ENCODE data around the gene HEY2. TPM values are rescaled to one million over a fixed set of nuclear protein-coding genes. Genes with fewer than 3 reads are reported as not detected.
"Not testable (repeated sequence)": the region's sequence is repeated elsewhere in the genome, so short reads cannot be mapped to it uniquely, and the experiment has no call there.

HEY2 gene
- total and polyA plus RNA-seq, 11 donors: 19.9 to 50.9 (median 36.0) TPM

DNA sequence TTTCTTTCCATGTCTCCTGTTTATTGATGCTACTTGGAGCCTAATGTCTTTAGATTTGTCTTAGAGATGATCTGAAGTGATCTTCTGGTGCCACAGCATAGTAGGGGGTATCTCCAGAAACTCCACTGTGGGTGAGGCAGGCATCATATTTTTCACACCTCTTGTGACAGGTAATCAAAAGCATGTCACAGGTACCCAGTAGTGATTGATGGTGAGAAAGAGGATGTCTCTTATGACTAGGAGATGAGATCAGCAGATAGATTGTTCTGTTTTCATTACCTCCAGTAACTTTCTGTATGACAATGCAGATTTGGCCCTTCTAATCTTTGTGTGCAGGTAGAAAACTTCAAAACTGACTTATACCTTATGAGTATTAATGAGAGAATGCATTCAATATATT lies 54.8 kb downstream of the HEY2 start:
- no peak for TF ChIP-seq POLR2A (IDR thresholded peaks at IDR 0.05)
- TF ChIP-seq, protein P1, sequence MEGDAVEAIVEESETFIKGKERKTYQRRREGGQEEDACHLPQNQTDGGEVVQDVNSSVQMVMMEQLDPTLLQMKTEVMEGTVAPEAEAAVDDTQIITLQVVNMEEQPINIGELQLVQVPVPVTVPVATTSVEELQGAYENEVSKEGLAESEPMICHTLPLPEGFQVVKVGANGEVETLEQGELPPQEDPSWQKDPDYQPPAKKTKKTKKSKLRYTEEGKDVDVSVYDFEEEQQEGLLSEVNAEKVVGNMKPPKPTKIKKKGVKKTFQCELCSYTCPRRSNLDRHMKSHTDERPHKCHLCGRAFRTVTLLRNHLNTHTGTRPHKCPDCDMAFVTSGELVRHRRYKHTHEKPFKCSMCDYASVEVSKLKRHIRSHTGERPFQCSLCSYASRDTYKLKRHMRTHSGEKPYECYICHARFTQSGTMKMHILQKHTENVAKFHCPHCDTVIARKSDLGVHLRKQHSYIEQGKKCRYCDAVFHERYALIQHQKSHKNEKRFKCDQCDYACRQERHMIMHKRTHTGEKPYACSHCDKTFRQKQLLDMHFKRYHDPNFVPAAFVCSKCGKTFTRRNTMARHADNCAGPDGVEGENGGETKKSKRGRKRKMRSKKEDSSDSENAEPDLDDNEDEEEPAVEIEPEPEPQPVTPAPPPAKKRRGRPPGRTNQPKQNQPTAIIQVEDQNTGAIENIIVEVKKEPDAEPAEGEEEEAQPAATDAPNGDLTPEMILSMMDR (IDR thresholded peaks at IDR 0.05): no peak
- H3K36me3 ChIP-seq: peaks cover 0 to 15% (median 0%) of the 10 kb centered on the region in 9 donors
- no peak for ATAC-seq
- no peaks in the 10 kb centered on the region for H3K9me3 ChIP-seq
- no peaks in the 10 kb centered on the region for H3K27me3 ChIP-seq
- no peak overlapping the region for H3K4me3 ChIP-seq
- no peak overlapping the region for H3K27ac ChIP-seq
- DNase-seq: no peak
- intact Hi-C loops (cut with DNase I): no loop called here
- peaks cover 0 to 53% (median 8%) of the 10 kb centered on the region in 12 donors for H3K4me1 ChIP-seq

DNA sequence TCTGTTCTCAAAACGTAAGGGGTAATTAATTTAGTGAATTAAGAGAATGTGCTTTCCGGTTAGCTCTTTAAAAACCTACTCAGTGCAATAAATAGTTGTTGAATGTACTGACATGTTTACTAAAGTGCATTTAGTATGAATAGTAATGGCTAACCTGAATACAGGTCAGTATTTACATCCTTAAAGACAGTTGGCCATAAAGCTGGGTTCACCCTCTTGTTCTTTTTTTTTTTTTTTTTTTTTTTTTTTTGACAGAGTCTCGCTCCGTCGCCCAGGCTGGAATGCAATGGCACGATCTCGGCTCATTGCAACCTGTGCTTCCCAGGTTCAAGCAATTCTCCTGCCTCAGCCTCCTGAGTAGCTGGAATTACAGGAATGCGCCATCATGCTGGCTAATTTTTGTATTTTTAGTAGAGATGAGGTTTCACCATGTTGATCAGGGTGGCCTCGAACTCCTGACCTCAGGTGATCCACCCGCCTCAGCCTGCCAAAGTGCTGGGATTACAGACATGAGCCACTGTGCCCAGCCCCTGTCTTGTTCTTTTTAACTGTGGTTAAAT lies 55.5 kb downstream of the HEY2 start:
- H3K27ac ChIP-seq; H3K27me3 ChIP-seq; ATAC-seq; H3K4me3 ChIP-seq; intact Hi-C loops (cut with DNase I); H3K9me3 ChIP-seq; DNase-seq: not testable (repeated sequence)
- Histone ChIP-seq H3K4me1 (peaks cover 0 to 54% (median 8%) of the 10 kb centered on the region in 12 donors), H3K36me3 (peaks cover 0 to 15% (median 0%) of the 10 kb centered on the region in 9 donors)
- 92 to 98% (median 97%) methylated on average over 10 of the region's 10 CpGs for WGBS, 4 donors

DNA sequence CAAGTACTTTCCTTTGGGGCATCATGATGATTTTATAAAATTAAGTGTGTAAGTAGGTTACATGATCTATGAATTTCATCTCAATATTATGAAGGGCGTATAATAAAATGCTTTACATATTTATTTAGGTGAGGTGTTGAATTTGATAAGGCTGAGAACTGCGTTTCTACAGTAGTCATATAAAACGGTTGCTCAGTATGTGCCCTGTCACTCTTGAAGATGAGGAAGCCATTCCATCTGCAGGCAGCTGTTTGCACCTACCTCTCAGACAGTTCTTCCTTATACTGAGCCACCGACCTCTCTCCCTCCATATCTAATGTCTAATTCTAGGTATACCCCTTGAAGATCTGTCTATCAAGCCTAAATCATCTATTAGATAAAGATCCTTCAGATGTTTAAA lies 57.4 kb downstream of the HEY2 start:
- Histone ChIP-seq H3K27ac (no peak overlapping the region), H3K9me3 (no peaks in the 10 kb centered on the region), H3K36me3 (peaks cover 0 to 6% (median 0%) of the 10 kb centered on the region in 9 donors), H3K27me3 (no peaks in the 10 kb centered on the region), H3K4me1 (peaks cover 0 to 62% (median 11%) of the 10 kb centered on the region in 12 donors), H3K4me3 (no peak overlapping the region)
- TF ChIP-seq, protein P1 (IDR thresholded peaks at IDR 0.05): no peak
- no peak for TF ChIP-seq POLR2A (IDR thresholded peaks at IDR 0.05)
- ATAC-seq (no peak), DNase-seq (no peak)
- 82 to 89% (median 86%) methylated on average over 4 of the region's 4 CpGs for WGBS, 4 donors
- intact Hi-C loops (cut with DNase I): no loop called here

DNA sequence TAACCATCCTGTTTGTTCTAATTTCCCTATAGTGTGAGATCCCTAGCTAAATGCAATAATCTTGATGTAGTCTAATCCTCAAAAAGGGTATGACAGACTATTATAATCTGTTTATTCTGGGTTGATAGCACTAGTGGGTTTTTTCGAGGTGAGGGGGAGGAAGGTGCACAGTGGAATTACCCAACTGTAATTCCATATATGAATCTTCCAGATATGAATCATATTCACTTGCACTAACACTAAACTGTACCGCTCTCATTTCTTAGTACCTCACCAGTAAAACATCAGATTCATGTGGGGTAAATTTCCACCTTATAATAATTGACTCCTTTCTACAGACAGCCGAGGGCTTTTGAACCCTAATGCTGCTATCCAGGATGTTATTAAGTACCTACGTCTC lies 57.9 kb downstream of the HEY2 start:
- ATAC-seq (no peak), DNase-seq (no peak)
- no peaks in the 10 kb centered on the region for H3K9me3 ChIP-seq
- H3K4me1 ChIP-seq: peaks cover 0 to 62% (median 16%) of the 10 kb centered on the region in 12 donors
- WGBS, 4 donors: 93 to 98% (median 96%) methylated on average over 4 of the region's 4 CpGs
- TF ChIP-seq, protein P1 (IDR thresholded peaks at IDR 0.05): no peak
- no peak for TF ChIP-seq POLR2A (IDR thresholded peaks at IDR 0.05)
- intact Hi-C loops (cut with DNase I): no loop called here
- H3K27me3 ChIP-seq: no peaks in the 10 kb centered on the region
- H3K4me3 ChIP-seq: no peak overlapping the region
- H3K27ac ChIP-seq: no peak overlapping the region
- H3K36me3 ChIP-seq: peaks cover 0 to 6% (median 0%) of the 10 kb centered on the region in 9 donors

DNA sequence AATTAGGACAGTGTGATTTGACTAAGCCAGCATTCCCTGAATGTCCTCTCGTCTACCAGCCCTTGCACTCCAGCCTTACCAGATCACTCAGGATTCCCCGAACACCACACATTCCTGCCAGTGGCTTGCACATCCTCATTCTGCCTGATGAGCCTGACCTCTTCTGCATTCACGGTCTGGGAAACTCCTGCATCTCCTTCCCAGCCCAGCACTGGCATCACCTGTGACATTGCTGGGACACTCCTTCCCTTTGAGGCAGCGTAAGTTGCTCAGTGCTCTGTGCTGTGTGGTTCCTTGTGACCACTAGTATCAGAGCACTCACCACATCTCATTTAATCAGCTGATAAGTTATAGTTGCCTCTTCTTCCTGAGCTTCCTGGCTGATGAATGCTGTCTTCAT lies 58.6 kb downstream of the HEY2 start:
- H3K27ac ChIP-seq: no peak overlapping the region
- H3K9me3 ChIP-seq: no peaks in the 10 kb centered on the region
- peaks cover 0 to 6% (median 0%) of the 10 kb centered on the region in 9 donors for H3K36me3 ChIP-seq
- intact Hi-C loops (cut with DNase I): no loop called here
- no peak overlapping the region for H3K4me3 ChIP-seq
- peaks cover 0 to 62% (median 19%) of the 10 kb centered on the region in 12 donors for H3K4me1 ChIP-seq
- DNase-seq (no peak), ATAC-seq (no peak)
- TF ChIP-seq, protein P1 (IDR thresholded peaks at IDR 0.05): no peak
- no peak for TF ChIP-seq POLR2A (IDR thresholded peaks at IDR 0.05)
- 64 to 85% (median 77%) methylated on average over 4 of the region's 4 CpGs for WGBS, 4 donors
- no peaks in the 10 kb centered on the region for H3K27me3 ChIP-seq
